Measurements from ENCODE around the gene MYO9A.

Gene MYO9A

DNA sequence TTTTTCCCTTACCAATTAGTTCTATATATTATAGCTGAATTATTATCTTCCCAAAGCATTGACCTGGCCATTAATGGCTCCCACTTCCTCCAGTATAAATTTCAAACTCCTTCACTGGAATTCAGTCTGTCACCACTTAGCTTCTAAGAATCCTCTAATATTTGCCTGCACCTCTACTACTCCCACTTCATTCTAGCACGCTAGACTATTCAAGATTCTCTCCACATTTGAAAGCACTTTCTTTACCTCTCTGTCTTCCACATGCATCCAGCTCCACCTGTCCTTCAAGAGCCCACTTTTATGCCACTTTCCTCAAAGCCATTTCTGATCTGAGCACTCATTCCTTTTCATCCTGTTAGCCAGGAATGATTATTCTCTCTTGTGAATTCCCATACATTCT lies 15.3 kb upstream of the MYO9A start:
- Histone ChIP-seq H2AK5ac (ENCODE audit: low read length) (no peak overlapping the region), H3K36me3 (ENCODE audit: control insufficient read depth in 1 of 2, insufficient read depth in 2 of 2, low read length in 2 of 2) (no peaks in the 10 kb centered on the region), H3K9ac (ENCODE audit: low read length) (no peak overlapping the region), H4K8ac (ENCODE audit: low read depth, low read length) (no peak overlapping the region), H3K4ac (ENCODE audit: low read depth, low read length) (no peak overlapping the region), H4K91ac (ENCODE audit: low read depth, low read length) (no peak overlapping the region), H3K4me2 (ENCODE audit: low read length) (no peak overlapping the region), H2BK12ac (ENCODE audit: low read length) (no peak overlapping the region), H4K12ac (ENCODE audit: low read depth, low read length) (no peak overlapping the region), H2AFZ (ENCODE audit: insufficient read depth, low read length, poor library complexity) (no peak overlapping the region), H3K23ac (ENCODE audit: low read length) (no peak overlapping the region), H3K27ac (ENCODE audit: low read depth, low read length) (no peak overlapping the region), H3K4me1 (ENCODE audit: control insufficient read depth in 1 of 2, insufficient read depth in 2 of 2, low read length in 2 of 2) (no peaks in the 10 kb centered on the region), H3K18ac (ENCODE audit: low read length) (no peak overlapping the region), H3K79me2 (ENCODE audit: control insufficient read depth, insufficient read depth, low read length, poor library complexity) (no peaks in the 10 kb centered on the region), H3K9me3 (ENCODE audit: insufficient read depth, low read depth, low read length) (no peaks in the 10 kb centered on the region), H3K14ac (ENCODE audit: low read length) (no peak overlapping the region), H3K27me3 (ENCODE audit: insufficient read depth, low read length) (no peaks in the 10 kb centered on the region), H3K4me3 (ENCODE audit: low read depth, low read length) (no peak overlapping the region), H2BK5ac (ENCODE audit: low read depth, low read length, poor library complexity) (no peak overlapping the region), H2BK120ac (ENCODE audit: insufficient read depth, low read length, poor library complexity) (no peak overlapping the region), H3K79me1 (ENCODE audit: low read length) (no peaks in the 10 kb centered on the region)
- no CpG with 5 or more reads among the region's 1 CpG for WGBS (ENCODE audit: extremely low coverage, insufficient coverage, insufficient read length)
- no peak for DNase-seq

DNA sequence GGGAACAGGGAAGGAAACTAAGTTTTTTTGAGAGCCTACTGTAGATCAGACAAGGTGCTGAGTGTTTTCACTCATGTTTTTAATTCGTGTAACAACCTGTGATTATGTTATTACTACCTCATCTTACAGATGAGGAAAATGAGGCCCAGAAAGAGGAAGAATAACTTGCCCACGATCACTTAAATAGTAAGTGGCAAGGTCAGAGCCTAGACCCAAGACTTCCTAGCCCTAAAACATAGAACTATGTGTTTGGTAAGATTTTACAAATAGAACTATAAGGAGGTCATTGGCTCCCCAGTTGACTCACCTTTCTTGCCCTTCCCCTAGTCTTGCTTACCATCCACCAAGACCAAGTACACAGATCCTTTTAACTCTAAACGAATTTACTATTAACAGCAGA lies 14.0 kb upstream of the MYO9A start:
- no CpG with 5 or more reads among the region's 3 CpGs for WGBS (ENCODE audit: extremely low coverage, insufficient coverage, insufficient read length)
- Histone ChIP-seq H3K36me3 (ENCODE audit: control insufficient read depth in 1 of 2, insufficient read depth in 2 of 2, low read length in 2 of 2) (no peaks in the 10 kb centered on the region), H3K18ac (ENCODE audit: low read length) (no peak overlapping the region), H4K91ac (ENCODE audit: low read depth, low read length) (no peak overlapping the region), H3K27ac (ENCODE audit: low read depth, low read length) (no peak overlapping the region), H4K12ac (ENCODE audit: low read depth, low read length) (no peak overlapping the region), H2AFZ (ENCODE audit: insufficient read depth, low read length, poor library complexity) (no peak overlapping the region), H3K27me3 (ENCODE audit: insufficient read depth, low read length) (no peaks in the 10 kb centered on the region), H3K4me3 (ENCODE audit: low read depth, low read length) (no peak overlapping the region), H3K23ac (ENCODE audit: low read length) (no peak overlapping the region), H2BK12ac (ENCODE audit: low read length) (no peak overlapping the region), H3K14ac (ENCODE audit: low read length) (no peak overlapping the region), H3K79me1 (ENCODE audit: low read length) (no peaks in the 10 kb centered on the region), H4K8ac (ENCODE audit: low read depth, low read length) (no peak overlapping the region), H3K4ac (ENCODE audit: low read depth, low read length) (no peak overlapping the region), H2BK120ac (ENCODE audit: insufficient read depth, low read length, poor library complexity) (no peak overlapping the region), H3K4me1 (ENCODE audit: control insufficient read depth in 1 of 2, insufficient read depth in 2 of 2, low read length in 2 of 2) (no peaks in the 10 kb centered on the region), H3K9me3 (ENCODE audit: insufficient read depth, low read depth, low read length) (no peaks in the 10 kb centered on the region), H3K9ac (ENCODE audit: low read length) (no peak overlapping the region), H3K4me2 (ENCODE audit: low read length) (no peak overlapping the region), H2BK5ac (ENCODE audit: low read depth, low read length, poor library complexity) (no peak overlapping the region), H3K79me2 (ENCODE audit: control insufficient read depth, insufficient read depth, low read length, poor library complexity) (no peaks in the 10 kb centered on the region), H2AK5ac (ENCODE audit: low read length) (no peak overlapping the region)
- no peak for DNase-seq

DNA sequence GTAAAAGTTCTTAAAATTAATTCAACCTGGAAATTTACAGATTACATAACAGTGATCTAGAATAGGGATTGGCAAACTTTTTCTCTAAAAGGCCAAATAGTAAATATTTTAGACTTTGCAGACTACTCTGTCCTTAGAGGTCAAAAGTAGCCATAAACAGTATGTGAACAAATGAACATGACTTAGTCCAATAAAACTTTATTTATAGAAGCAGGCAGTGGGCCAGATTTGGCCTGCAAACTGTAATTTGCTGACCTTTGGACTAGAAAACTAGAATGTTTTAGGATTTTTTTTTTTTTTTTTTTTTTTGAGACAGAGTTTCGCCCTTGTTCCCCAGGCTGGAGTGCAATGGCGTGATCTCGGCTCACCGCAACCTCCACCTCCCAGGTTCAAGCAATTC lies 12.3 kb upstream of the MYO9A start:
- Histone ChIP-seq H2AFZ (ENCODE audit: insufficient read depth, low read length, poor library complexity) (no peak overlapping the region), H3K4ac (ENCODE audit: low read depth, low read length) (no peak overlapping the region), H2BK12ac (ENCODE audit: low read length) (no peak overlapping the region), H2AK5ac (ENCODE audit: low read length) (no peak overlapping the region), H4K8ac (ENCODE audit: low read depth, low read length) (no peak overlapping the region), H3K4me1 (ENCODE audit: control insufficient read depth in 1 of 2, insufficient read depth in 2 of 2, low read length in 2 of 2) (no peaks in the 10 kb centered on the region), H3K4me2 (ENCODE audit: low read length) (no peak overlapping the region), H3K79me1 (ENCODE audit: low read length) (no peaks in the 10 kb centered on the region), H4K91ac (ENCODE audit: low read depth, low read length) (no peak overlapping the region), H3K9me3 (ENCODE audit: insufficient read depth, low read depth, low read length) (no peaks in the 10 kb centered on the region), H4K12ac (ENCODE audit: low read depth, low read length) (no peak overlapping the region), H2BK120ac (ENCODE audit: insufficient read depth, low read length, poor library complexity) (no peak overlapping the region), H2BK5ac (ENCODE audit: low read depth, low read length, poor library complexity) (no peak overlapping the region), H3K14ac (ENCODE audit: low read length) (no peak overlapping the region), H3K4me3 (ENCODE audit: low read depth, low read length) (no peak overlapping the region), H3K9ac (ENCODE audit: low read length) (no peak overlapping the region), H3K18ac (ENCODE audit: low read length) (no peak overlapping the region), H3K27ac (ENCODE audit: low read depth, low read length) (no peak overlapping the region), H3K79me2 (ENCODE audit: control insufficient read depth, insufficient read depth, low read length, poor library complexity) (no peaks in the 10 kb centered on the region), H3K23ac (ENCODE audit: low read length) (no peak overlapping the region), H3K36me3 (ENCODE audit: control insufficient read depth in 1 of 2, insufficient read depth in 2 of 2, low read length in 2 of 2) (no peaks in the 10 kb centered on the region), H3K27me3 (ENCODE audit: insufficient read depth, low read length) (no peaks in the 10 kb centered on the region)
- DNase-seq = no peak
- no CpG with 5 or more reads among the region's 4 CpGs for WGBS (ENCODE audit: extremely low coverage, insufficient coverage, insufficient read length)

DNA sequence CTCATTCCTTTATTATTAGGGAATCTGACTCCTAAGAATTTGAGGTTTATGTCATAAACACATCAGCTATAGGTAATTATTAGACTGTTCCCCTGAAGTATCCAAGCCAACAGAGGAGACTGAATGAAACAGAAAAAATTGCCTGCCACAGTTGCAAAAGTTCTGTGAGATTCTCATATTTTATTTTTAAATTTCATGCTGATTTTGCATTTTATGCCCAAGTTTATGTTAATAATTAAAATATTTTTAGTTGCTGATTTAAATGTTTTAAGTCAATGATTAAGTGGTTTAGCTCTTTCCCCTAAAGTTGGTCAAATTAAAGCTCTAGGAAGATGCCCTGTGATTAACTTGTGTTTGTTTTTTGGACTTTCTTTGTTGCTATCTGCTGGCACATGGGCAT lies 10.4 kb upstream of the MYO9A start:
- Histone ChIP-seq H3K23ac (ENCODE audit: low read length) (no peak overlapping the region), H3K14ac (ENCODE audit: low read length) (no peak overlapping the region), H2BK12ac (ENCODE audit: low read length) (no peak overlapping the region), H3K27me3 (ENCODE audit: insufficient read depth, low read length) (no peaks in the 10 kb centered on the region), H3K27ac (ENCODE audit: low read depth, low read length) (no peak overlapping the region), H3K9me3 (ENCODE audit: insufficient read depth, low read depth, low read length) (no peaks in the 10 kb centered on the region), H3K4me2 (ENCODE audit: low read length) (no peak overlapping the region), H2BK5ac (ENCODE audit: low read depth, low read length, poor library complexity) (no peak overlapping the region), H3K4me1 (ENCODE audit: control insufficient read depth in 1 of 2, insufficient read depth in 2 of 2, low read length in 2 of 2) (no peaks in the 10 kb centered on the region), H3K4ac (ENCODE audit: low read depth, low read length) (no peak overlapping the region), H2BK120ac (ENCODE audit: insufficient read depth, low read length, poor library complexity) (no peak overlapping the region), H4K91ac (ENCODE audit: low read depth, low read length) (no peak overlapping the region), H3K9ac (ENCODE audit: low read length) (no peak overlapping the region), H4K12ac (ENCODE audit: low read depth, low read length) (no peak overlapping the region), H2AK5ac (ENCODE audit: low read length) (no peak overlapping the region), H3K18ac (ENCODE audit: low read length) (no peak overlapping the region), H4K8ac (ENCODE audit: low read depth, low read length) (no peak overlapping the region), H3K79me1 (ENCODE audit: low read length) (no peaks in the 10 kb centered on the region), H2AFZ (ENCODE audit: insufficient read depth, low read length, poor library complexity) (no peak overlapping the region), H3K79me2 (ENCODE audit: control insufficient read depth, insufficient read depth, low read length, poor library complexity) (no peaks in the 10 kb centered on the region), H3K4me3 (ENCODE audit: low read depth, low read length) (no peak overlapping the region), H3K36me3 (ENCODE audit: control insufficient read depth in 1 of 2, insufficient read depth in 2 of 2, low read length in 2 of 2) (no peaks in the 10 kb centered on the region)
- no peak for DNase-seq
